Gastroesophageal sphincter (tissue), 3 donors: ENCODE results near the gene SLC25A25.

Experiments
- EP300 ChIP-seq: sonication (generic); formaldehyde crosslinking; IDR thresholded peaks from one replicate; pipeline ENCODE4 v1.6.1; 2017; ENCODE audit warnings: antibody characterized with exemption, mild to moderate bottlenecking
- POLR2AphosphoS5 ChIP-seq: sonication (generic); formaldehyde crosslinking; IDR thresholded peaks from one replicate; pipeline ENCODE4 v1.6.1; 2017; ENCODE audit warnings: antibody characterized with exemption
- TF ChIP-seq, protein P1 (sequence below), 4 experiments: fragments of 200-600 bp in 2 of 4; fragments of 450-650 bp in 2 of 4; sonication (generic) in 1 of 4; IDR thresholded peaks; one replicate each; pipeline ENCODE4 v1.5.1; 2017 to 2019; ENCODE audit warnings: antibody characterized with exemption in 4 of 4, mild to moderate bottlenecking in 2 of 4, moderate library complexity in 2 of 4

- TF ChIP-seq EP300 (no peak), POLR2AphosphoS5 (no peak)
- TF ChIP-seq, protein P1, sequence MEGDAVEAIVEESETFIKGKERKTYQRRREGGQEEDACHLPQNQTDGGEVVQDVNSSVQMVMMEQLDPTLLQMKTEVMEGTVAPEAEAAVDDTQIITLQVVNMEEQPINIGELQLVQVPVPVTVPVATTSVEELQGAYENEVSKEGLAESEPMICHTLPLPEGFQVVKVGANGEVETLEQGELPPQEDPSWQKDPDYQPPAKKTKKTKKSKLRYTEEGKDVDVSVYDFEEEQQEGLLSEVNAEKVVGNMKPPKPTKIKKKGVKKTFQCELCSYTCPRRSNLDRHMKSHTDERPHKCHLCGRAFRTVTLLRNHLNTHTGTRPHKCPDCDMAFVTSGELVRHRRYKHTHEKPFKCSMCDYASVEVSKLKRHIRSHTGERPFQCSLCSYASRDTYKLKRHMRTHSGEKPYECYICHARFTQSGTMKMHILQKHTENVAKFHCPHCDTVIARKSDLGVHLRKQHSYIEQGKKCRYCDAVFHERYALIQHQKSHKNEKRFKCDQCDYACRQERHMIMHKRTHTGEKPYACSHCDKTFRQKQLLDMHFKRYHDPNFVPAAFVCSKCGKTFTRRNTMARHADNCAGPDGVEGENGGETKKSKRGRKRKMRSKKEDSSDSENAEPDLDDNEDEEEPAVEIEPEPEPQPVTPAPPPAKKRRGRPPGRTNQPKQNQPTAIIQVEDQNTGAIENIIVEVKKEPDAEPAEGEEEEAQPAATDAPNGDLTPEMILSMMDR (IDR thresholded peaks at IDR 0.05), result no peak
Measured at GRCh38 chr9:128096616-128097536, 28.8 kb downstream of the SLC25A25 start.
